Right cardiac atrium (tissue), 5 donors: ENCODE results near the gene MBD3L3. TPM values are rescaled to one million over a fixed set of nuclear protein-coding genes. Genes with fewer than 3 reads are reported as not detected.
"Not testable (repeated sequence)": the region's sequence is repeated elsewhere in the genome, so short reads cannot be mapped to it uniquely, and the experiment has no call there.

Source experiments
- ATAC-seq, 2 donors: fragments of 200-7000 bp; cut with Tn5 transposase; one replicate each; pipeline versions ENCODE4 v1.8.0 to v1.9.1; 2020; ENCODE audit warnings: moderate library complexity in 2 of 2, mild to moderate bottlenecking in 1 of 2
- DNase-seq, 3 donors: peaks; one replicate each; pipeline ENCODE4 v3.0.0-alpha.2; 2020
- H3K27ac ChIP-seq: one replicate; pipeline ENCODE4 v1.5.1; 2013; ENCODE audit warnings: mild to moderate bottlenecking, low read length, control low read depth, moderate library complexity
- H3K27me3 ChIP-seq: one replicate; pipeline ENCODE4 v1.6.1; 2013; ENCODE audit not compliant: control insufficient read depth, insufficient read depth
- H3K4me1 ChIP-seq: one replicate; pipeline ENCODE4 v1.6.1; 2013; ENCODE audit warnings: low read length; ENCODE audit not compliant: control insufficient read depth, insufficient read depth
- H3K4me3 ChIP-seq: one replicate; pipeline ENCODE4 v1.5.1; 2013; ENCODE audit warnings: low read length, control low read depth
- H3K9me3 ChIP-seq: one replicate; pipeline ENCODE4 v1.6.1; 2013; ENCODE audit warnings: low read length; ENCODE audit not compliant: control insufficient read depth
- WGBS: extraction: QIAGEN DNeasy Blood & Tissue Kit; methylation state at CpG from one replicate; pipeline ENCODE4 v1.1.7; 2013; 5-methylcytosine and 5-hydroxymethylcytosine counted together
- intact Hi-C, 4 donors: fragments of 100-400 bp; cut with DNase I; formaldehyde crosslinking; loops; one replicate each; pipeline versions ENCODE4 v1.11.0 to v1.14.0; 2022 to 2023
- polyA plus RNA-seq: library from polyadenylated mRNA; stranded (reverse); fragments of 200-250 nt; gene quantifications from one replicate; pipeline ENCODE4 v1.2.3, GENCODE V29; 2013
- total RNA-seq, 4 donors: library from RNA; stranded (reverse); fragmentation: NEBNext Ultra II Directional; extraction: Animal tissue kit (Norgen Biotek cat#: 25700); gene quantifications; one replicate each; pipeline ENCODE4 v1.2.1, GENCODE V29; 2021
- donor health status: healthy with polysubstance abuse.
- donor health status: DM: no; HTN: yes; CAD: no.
- donor health status: DM: no; HTN: no; CAD: no.
- donor health status: DM: no; HTN: yes; CAD: no; lungs with severe emphysema.
- donor health status: DM: yes; HTN: yes; CAD: no.

MBD3L3 gene
- total and polyA plus RNA-seq, 5 donors = not detected

DNA sequence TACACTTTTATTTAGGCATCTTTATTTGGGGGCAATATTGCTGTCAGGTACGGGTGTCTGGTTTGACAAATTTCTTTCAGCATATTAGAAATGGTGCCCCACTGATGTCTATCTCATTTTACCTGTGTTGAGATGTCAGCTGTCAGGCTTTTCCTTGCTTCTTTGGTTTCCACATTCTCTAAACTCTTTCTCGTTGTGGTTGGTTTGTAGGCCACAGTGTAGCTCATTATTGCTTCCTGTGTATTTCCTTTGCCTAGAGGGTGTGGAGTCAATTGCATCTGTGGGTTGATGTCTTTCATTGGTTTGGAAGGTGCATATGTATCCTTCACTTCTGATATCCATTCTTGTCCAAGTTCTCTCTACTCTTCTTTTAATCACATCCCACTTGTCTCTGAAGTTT is 1.5 kb upstream of the MBD3L3 start:
- ATAC-seq, H3K27ac ChIP-seq, intact Hi-C loops, H3K9me3 ChIP-seq, DNase-seq, H3K27me3 ChIP-seq, H3K4me1 ChIP-seq, H3K4me3 ChIP-seq: not testable (repeated sequence)
- WGBS = 49% methylated on average over 1 of the region's 2 CpGs

DNA sequence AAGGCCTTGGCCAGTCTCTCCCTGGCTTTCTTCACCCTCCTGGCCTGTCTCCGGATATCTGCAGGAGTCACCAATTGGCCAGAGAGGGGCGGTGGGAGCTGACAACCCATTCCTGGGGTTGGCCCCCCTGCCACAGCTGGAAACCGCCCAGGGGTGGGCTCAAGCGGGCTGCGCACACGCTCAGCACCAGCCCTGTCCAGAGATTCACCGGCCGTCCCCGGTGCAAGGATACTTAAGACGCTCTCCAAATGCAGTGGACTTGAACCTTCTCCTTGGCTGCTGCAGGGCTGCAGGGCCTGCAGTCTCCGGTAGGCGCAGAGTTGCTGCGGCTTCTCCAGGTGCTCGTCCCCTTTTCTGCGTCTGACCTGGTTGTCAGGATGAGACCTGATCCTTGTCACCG is 2.1 kb downstream of the MBD3L3 start:
- H3K27me3 ChIP-seq, intact Hi-C loops, H3K9me3 ChIP-seq, DNase-seq, H3K4me3 ChIP-seq, H3K4me1 ChIP-seq, ATAC-seq, H3K27ac ChIP-seq: not testable (repeated sequence)
- 81% methylated on average over 8 of the region's 16 CpGs for WGBS

DNA sequence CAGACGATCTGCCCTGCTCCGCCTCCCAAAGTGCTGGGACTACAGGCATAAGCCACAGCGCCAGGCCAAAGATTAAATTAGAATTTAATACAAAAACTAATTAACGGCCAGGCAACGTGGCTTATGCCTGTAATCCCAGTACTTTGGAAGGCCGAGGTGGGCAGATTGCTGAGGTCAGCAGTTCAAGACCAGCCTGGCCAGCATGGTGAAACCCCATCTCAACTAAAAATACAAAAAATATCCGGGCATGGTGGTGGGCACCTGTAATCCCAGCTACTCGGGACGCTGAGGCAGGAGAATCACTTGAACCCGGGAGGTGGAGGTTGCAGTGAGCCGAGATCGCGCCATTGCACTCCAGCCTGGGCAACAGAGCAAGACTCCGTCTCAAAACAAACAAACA is 2.8 kb downstream of the MBD3L3 start:
- intact Hi-C loops, DNase-seq, ATAC-seq, H3K4me1 ChIP-seq, H3K9me3 ChIP-seq, H3K4me3 ChIP-seq, H3K27ac ChIP-seq, H3K27me3 ChIP-seq: not testable (repeated sequence)
- 90% methylated on average over 12 of the region's 14 CpGs for WGBS

DNA sequence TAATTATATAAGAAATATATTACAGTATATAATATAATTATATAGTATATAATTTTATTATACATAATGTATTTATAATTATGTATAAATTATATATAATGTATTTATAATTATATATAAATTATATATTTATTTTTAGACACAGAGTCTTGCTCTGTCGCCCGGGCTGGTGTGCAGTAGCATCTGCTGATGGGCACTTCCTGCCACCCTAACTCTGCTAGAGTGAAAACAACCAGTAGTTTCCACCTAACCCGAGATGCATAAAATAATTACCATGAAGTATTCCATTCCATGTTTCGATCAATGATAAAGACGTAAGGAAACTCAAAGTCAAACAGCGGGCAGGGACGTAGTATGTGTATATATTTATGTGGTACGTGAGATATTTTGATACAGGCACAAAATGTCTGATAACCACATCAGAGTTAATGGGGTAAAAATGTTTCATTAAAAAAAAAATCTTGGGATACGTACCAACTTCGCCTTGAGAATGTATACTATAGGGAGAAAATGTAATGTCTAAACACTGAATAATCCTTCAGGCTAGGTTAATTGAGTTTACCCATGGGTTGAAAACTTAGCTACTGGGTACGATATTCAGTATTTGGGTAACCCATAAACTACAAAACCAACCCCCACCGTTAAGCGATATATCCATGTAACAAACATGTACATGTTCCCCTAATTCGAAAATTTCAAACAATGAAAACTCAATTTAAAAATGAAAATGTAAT is 3.7 kb downstream of the MBD3L3 start:
- intact Hi-C loops, DNase-seq, H3K27ac ChIP-seq, ATAC-seq, H3K4me3 ChIP-seq, H3K27me3 ChIP-seq, H3K9me3 ChIP-seq, H3K4me1 ChIP-seq: not testable (repeated sequence)
- WGBS = 95% methylated on average over 12 of the region's 14 CpGs

DNA sequence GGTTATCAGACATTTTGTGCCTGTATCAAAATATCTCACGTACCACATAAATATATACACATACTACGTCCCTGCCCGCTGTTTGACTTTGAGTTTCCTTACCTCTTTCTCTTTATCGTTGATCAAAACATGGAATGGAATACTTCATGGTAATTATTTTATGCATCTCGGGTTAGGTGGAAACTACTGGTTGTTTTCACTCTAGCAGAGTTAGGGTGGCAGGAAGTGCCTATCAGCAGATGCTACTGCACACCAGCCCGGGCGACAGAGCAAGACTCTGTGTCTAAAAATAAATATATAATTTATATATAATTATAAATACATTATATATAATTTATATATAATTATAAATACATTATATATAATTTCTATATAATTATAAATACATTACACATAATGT is 5.6 kb downstream of the MBD3L3 start:
- DNase-seq, H3K27ac ChIP-seq, H3K4me3 ChIP-seq, H3K4me1 ChIP-seq, H3K27me3 ChIP-seq, H3K9me3 ChIP-seq, ATAC-seq, intact Hi-C loops: not testable (repeated sequence)
- WGBS = 83% methylated on average over 7 of the region's 7 CpGs

DNA sequence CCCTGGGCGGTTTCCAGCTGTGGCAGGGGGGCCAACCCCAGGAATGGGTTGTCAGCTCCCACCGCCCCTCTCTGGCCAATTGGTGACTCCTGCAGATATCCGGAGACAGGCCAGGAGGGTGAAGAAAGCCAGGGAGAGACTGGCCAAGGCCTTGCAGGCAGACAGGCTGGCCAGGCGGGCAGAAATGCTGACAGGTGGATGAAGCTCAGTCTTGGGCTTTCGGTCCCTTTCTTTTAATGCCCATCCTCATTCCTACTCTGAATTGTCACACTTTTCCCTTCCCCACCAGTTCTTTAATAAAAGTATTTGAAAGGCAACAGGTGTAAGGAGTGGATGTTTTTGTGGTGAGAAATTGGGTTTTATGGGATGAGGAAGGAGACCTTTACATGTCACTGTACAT is 7.1 kb downstream of the MBD3L3 start:
- H3K27me3 ChIP-seq, H3K9me3 ChIP-seq, intact Hi-C loops, ATAC-seq, H3K4me1 ChIP-seq, H3K27ac ChIP-seq, H3K4me3 ChIP-seq: not testable (repeated sequence)
- WGBS = 89% methylated on average over 2 of the region's 5 CpGs
- peak in 1 of 3 donors; percentile 30 for DNase-seq

DNA sequence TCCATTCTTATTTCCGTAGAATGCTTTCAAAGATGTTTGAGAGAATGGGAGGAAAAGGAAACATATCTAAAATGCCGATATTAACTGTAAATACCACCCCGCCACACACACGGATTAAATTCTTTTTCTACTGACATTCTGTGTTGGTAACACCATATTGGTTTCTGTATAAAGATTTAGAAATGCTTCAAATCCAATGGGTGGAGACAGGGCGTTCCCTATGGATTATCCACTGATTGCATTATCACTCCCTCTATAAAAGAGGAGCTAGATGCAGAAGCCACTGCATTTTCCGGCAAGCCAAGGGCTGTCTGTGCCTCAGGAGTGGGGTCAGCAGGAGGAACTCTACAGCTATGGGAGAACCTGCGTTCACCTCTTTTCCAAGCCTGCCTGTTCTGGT is 9.5 kb downstream of the MBD3L3 start, which contains the start of gene MBD3L2:
Gene MBD3L2 (plus strand): TSS at position 301 of the 400 bp plus-strand sequence. CDS start 53 bp downstream, at position 354.
- DNase-seq, H3K9me3 ChIP-seq, H3K27ac ChIP-seq, H3K27me3 ChIP-seq, ATAC-seq, H3K4me3 ChIP-seq, intact Hi-C loops, H3K4me1 ChIP-seq: not testable (repeated sequence)
- no CpG with 5 or more reads among the region's 7 CpGs for WGBS

DNA sequence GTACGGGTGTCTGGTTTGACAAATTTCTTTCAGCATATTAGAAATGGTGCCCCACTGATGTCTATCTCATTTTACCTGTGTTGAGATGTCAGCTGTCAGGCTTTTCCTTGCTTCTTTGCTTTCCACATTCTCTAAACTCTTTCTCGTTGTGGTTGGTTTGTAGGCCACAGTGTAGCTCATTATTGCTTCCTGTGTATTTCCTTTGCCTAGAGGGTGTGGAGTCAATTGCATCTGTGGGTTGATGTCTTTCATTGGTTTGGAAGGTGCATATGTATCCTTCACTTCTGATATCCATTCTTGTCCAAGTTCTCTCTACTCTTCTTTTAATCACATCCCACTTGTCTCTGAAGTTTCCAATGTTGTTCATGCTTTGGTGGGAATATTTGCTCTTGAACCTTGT is 16.9 kb downstream of the MBD3L3 start:
- H3K27me3 ChIP-seq, DNase-seq, H3K27ac ChIP-seq, H3K4me1 ChIP-seq, ATAC-seq, intact Hi-C loops, H3K9me3 ChIP-seq, H3K4me3 ChIP-seq: not testable (repeated sequence)
- WGBS = no CpG with 5 or more reads among the region's 2 CpGs

DNA sequence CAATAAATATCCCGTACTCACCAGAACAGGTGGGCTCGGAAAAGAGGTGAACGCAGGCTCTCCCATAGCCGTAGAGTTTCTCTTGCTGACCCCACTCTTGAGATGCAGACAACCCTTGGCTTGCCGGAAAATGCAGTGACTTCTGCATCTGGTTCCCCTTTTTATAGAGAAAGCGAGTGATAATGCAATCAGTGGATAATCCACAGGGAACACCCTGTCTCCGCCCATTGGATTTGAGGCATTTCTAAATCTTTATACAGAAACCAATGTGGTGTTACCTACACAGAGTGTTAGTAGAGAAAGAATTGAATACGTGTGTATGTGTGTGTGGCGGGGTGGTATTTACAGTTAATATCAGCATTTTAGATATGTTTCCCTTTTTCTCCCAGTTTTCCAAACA is 18.4 kb downstream of the MBD3L3 start, which contains the start of gene MBD3L4:
Gene MBD3L4 (minus strand): TSS at position 101 of the 400 bp plus-strand sequence. CDS start 35 bp downstream, at position 66.
- H3K27ac ChIP-seq, H3K9me3 ChIP-seq, DNase-seq, H3K27me3 ChIP-seq, H3K4me1 ChIP-seq, intact Hi-C loops, H3K4me3 ChIP-seq, ATAC-seq: not testable (repeated sequence)
- WGBS = no CpG with 5 or more reads among the region's 9 CpGs

DNA sequence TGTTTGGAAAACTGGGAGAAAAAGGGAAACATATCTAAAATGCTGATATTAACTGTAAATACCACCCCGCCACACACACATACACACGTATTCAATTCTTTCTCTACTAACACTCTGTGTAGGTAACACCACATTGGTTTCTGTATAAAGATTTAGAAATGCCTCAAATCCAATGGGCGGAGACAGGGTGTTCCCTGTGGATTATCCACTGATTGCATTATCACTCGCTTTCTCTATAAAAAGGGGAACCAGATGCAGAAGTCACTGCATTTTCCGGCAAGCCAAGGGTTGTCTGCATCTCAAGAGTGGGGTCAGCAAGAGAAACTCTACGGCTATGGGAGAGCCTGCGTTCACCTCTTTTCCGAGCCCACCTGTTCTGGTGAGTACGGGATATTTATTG is 28.2 kb downstream of the MBD3L3 start, which contains the start of gene MBD3L5:
Gene MBD3L5 (plus strand): TSS at position 301 of the 400 bp plus-strand sequence. CDS start 34 bp downstream, at position 335.
- H3K9me3 ChIP-seq, H3K27ac ChIP-seq, DNase-seq, H3K4me3 ChIP-seq, H3K4me1 ChIP-seq, H3K27me3 ChIP-seq, intact Hi-C loops, ATAC-seq: not testable (repeated sequence)
- no CpG with 5 or more reads among the region's 9 CpGs for WGBS

DNA sequence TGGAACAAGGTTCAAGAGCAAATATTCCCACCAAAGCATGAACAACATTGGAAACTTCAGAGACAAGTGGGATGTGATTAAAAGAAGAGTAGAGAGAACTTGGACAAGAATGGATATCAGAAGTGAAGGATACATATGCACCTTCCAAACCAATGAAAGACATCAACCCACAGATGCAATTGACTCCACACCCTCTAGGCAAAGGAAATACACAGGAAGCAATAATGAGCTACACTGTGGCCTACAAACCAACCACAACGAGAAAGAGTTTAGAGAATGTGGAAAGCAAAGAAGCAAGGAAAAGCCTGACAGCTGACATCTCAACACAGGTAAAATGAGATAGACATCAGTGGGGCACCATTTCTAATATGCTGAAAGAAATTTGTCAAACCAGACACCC is 29.7 kb downstream of the MBD3L3 start:
- intact Hi-C loops, DNase-seq, H3K27ac ChIP-seq, H3K9me3 ChIP-seq, H3K4me1 ChIP-seq, H3K27me3 ChIP-seq, ATAC-seq, H3K4me3 ChIP-seq: not testable (repeated sequence)
- no CpG with 5 or more reads among the region's 1 CpG for WGBS
